ENCODE results near the gene ZNF597.

ZNF597 gene

DNA sequence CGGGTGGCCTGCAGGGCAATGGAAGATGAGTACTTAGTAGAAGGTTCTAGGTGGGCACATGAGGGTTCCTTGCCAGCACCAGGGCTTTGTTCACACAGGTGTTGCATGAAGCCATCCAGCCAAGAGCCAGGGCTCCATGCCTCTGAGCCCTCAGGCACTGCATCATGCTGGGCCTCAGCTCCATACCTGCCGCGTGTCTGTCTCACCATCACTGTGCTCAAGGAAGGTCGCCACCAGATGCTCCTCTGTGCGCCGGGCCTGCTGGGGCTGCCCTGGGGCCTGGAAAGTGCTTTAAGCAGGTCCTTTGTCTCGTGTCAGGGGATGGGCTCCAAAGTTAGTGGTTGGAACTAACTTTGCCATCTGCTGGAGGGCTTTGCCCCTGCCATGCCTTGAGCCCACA lies 26.4 kb upstream of the ZNF597 start:
- CTCF ChIA-PET, result no interaction called here
- DNase-seq (ENCODE audit: extremely low spot score), result no peak
- TF ChIP-seq, protein P1, sequence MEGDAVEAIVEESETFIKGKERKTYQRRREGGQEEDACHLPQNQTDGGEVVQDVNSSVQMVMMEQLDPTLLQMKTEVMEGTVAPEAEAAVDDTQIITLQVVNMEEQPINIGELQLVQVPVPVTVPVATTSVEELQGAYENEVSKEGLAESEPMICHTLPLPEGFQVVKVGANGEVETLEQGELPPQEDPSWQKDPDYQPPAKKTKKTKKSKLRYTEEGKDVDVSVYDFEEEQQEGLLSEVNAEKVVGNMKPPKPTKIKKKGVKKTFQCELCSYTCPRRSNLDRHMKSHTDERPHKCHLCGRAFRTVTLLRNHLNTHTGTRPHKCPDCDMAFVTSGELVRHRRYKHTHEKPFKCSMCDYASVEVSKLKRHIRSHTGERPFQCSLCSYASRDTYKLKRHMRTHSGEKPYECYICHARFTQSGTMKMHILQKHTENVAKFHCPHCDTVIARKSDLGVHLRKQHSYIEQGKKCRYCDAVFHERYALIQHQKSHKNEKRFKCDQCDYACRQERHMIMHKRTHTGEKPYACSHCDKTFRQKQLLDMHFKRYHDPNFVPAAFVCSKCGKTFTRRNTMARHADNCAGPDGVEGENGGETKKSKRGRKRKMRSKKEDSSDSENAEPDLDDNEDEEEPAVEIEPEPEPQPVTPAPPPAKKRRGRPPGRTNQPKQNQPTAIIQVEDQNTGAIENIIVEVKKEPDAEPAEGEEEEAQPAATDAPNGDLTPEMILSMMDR (IDR thresholded peaks at IDR 0.05; ENCODE audit: control extremely low read depth, extremely low read depth, low read depth, missing control alignments), result no peak
- POLR2A ChIA-PET, result no interaction called here

DNA sequence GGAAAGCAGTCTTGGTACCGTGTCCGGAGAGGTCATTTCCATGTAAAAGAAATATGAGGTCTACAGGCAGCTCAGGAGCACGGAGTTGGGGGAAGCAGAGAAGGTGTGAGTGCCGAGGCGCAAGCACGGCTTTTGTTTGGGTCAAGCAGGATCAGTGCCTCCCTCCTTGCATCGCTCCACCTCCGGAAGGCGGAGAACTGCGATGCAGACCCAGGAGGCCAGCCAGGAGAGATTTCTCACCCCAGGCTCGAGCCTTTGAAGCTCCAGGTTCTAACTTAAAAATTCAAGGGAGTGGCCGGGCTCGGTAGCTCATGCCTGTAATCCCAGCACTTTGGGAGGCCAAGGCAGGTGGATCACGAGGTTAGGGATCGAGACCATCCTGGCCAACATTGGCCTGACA lies 25.2 kb upstream of the ZNF597 start:
- TF ChIP-seq, protein P1 (IDR thresholded peaks at IDR 0.05; ENCODE audit: control extremely low read depth, extremely low read depth, low read depth, missing control alignments), result no peak
- no peak for DNase-seq (ENCODE audit: extremely low spot score)
- CTCF ChIA-PET, result no interaction called here

DNA sequence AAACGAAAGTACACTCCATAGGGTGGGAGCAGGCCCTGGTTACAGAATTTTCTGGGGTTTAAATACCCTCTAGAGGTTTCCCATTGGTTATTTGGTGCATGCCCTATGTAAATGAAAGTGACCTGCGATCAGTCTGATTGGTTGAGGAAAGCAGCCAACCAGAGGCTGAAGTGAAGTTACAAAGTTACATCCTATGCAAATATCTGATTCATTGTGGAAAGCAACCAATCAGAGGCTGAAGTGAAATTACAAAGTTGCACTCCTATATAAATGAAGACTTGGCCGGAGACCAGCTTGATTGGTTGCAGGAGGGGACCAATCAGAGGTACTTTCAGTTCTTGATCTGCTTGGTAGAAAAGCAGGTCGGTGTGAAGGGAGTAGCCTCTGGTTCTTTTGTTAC lies 24.6 kb upstream of the ZNF597 start:
- ChIA-PET CTCF (no interaction called here), POLR2A (no interaction called here)
- DNase-seq (ENCODE audit: extremely low spot score), result no peak
- TF ChIP-seq, protein P1 (IDR thresholded peaks at IDR 0.05; ENCODE audit: control extremely low read depth, extremely low read depth, low read depth, missing control alignments), result no peak

More for the DNA sequence above, 25.2 kb upstream of the ZNF597 start:
- POLR2A ChIA-PET, result no interaction called here

DNA sequence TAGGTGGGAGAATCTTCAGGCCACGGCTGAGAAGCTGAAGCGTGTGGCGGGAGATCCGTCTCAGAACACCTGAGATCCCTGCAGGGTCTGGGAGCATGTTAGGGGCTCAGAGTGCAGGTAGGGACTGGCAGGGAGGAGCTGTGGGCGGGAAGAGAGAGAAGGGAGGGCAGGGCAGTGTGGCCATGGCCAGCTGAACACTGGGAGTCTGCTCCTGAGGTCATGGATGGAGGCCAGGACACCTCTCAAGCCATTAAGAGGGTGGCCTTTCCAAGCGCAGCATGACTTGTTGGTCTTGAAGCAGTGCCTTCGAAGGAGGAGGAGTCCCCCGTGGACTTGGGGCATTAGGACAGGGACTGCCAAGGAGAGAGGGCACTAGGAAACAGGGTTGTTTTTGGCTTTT lies 23.9 kb upstream of the ZNF597 start:
- TF ChIP-seq, protein P1 (IDR thresholded peaks at IDR 0.05; ENCODE audit: control extremely low read depth, extremely low read depth, low read depth, missing control alignments), result no peak
- CTCF ChIA-PET, result no interaction called here
- DNase-seq (ENCODE audit: extremely low spot score), result no peak
- POLR2A ChIA-PET, result no interaction called here

DNA sequence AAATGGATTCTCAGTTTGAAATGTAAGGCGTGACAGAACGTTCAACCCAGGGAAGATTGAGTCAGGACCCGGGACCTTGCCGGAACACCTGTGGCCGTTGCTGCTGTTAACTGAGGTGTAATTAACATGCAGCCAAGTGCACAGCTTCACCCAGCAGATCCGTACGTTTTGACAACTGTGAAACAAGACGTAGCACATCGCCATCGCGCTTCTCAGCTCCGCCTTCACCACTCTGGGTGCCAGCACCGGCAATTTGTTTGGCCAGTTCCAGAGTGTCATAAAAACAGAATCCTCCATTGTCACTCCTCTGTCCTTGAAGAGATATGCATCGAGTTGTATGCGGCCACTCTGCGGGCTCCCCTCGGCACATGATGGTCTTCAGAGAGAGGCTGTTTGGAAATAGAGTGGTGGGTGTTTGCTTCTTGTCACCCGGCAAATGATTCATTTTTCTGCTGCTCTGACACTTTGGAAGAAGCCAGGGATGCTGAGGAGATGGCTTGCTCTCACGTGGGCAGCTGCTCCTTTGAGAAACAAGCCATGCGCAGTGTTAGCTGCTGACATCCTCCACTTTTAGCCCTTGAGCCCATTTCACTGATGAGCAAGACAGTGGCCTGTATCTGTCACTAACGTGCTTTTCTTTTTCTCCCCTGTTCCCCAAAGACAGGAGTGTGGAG lies 22.7 kb upstream of the ZNF597 start:
- TF ChIP-seq, protein P1 (IDR thresholded peaks at IDR 0.05; ENCODE audit: control extremely low read depth, extremely low read depth, low read depth, missing control alignments), result no peak
- ChIA-PET POLR2A (no interaction called here), CTCF (no interaction called here)
- no peak for DNase-seq (ENCODE audit: extremely low spot score)

DNA sequence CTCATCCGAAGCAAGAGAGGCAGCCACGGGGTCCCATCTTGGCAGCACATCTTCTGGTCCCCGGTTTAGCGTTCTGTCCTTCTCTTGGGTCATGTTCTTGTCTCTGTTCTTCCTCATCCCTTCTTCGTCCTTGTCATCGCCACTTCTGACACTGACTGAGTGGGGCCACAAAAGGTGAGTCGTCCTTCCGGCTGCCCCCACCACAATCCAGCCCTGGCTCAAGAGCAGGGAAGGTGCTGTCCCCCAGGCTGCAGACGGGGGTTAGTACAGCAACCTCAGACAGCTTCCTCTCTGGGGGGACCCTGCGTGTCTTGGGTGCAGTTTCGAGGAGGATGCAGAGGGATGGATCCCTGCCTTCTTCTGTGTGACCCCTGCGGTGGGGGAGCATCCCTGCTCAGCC lies 22.0 kb upstream of the ZNF597 start:
- TF ChIP-seq, protein P1 (IDR thresholded peaks at IDR 0.05; ENCODE audit: control extremely low read depth, extremely low read depth, low read depth, missing control alignments), result no peak
- no peak for DNase-seq (ENCODE audit: extremely low spot score)
- ChIA-PET CTCF (no interaction called here), POLR2A (no interaction called here)

Measured in GM10248 (cell line).